Thyroid gland (tissue), 4 donors: Measurements from ENCODE around the gene SDC4. TPM values are rescaled to one million over a fixed set of nuclear protein-coding genes. Genes with fewer than 3 reads are reported as not detected.

Experiments
- DNase-seq, 2 donors: peaks; one replicate each; pipeline ENCODE4 v3.0.0-alpha.2; 2019
- H3K27ac ChIP-seq, 3 donors: fragments of 200-600 bp; sonication (generic); 1 replicate in 2 of 3; 2 replicates in 1 of 3; pipeline ENCODE4 v1.5.1; 2016 to 2019; ENCODE audit warnings: mild to moderate bottlenecking in 1 of 3, moderate library complexity in 1 of 3
- H3K27me3 ChIP-seq: fragments of 200-600 bp; sonication (generic); one replicate; pipeline ENCODE4 v1.5.1; 2019
- H3K36me3 ChIP-seq, 2 donors: fragments of 200-600 bp; sonication (generic); one replicate each; pipeline ENCODE4 v1.5.1; 2016 to 2019
- H3K4me1 ChIP-seq, 2 donors: fragments of 200-600 bp; sonication (generic); one replicate each; pipeline ENCODE4 v1.5.1; 2017 to 2019
- H3K4me3 ChIP-seq, 3 donors: fragments of 200-600 bp; sonication (generic); replicated peaks in 1 of 3; 1 replicate in 2 of 3; 2 replicates in 1 of 3; pipeline ENCODE4 v1.5.1; 2016; ENCODE audit warnings: mild to moderate bottlenecking in 1 of 3
- H3K9me3 ChIP-seq: fragments of 200-600 bp; sonication (generic); one replicate; pipeline ENCODE4 v1.5.1; 2017
- CTCF ChIP-seq, 6 experiments: fragments of 200-600 bp in 3 of 6; fragments of 450-650 bp in 3 of 6; sonication (generic) in 3 of 6; IDR thresholded peaks; one replicate each; pipeline ENCODE4 v1.5.1; 2016 to 2019; ENCODE audit warnings: antibody characterized with exemption in 6 of 6, mild to moderate bottlenecking in 2 of 6, inconsistent platforms in 1 of 6, moderate library complexity in 1 of 6
- POLR2A ChIP-seq, 2 donors: fragments of 450-650 bp; IDR thresholded peaks; one replicate each; pipeline ENCODE4 v1.6.1; 2017; ENCODE audit warnings: antibody characterized with exemption in 2 of 2, mild to moderate bottlenecking in 2 of 2, moderate library complexity in 1 of 2
- WGBS, 2 donors: methylation state at CpG; one replicate each; pipeline ENCODE4 v1.1.5; 2017; 5-methylcytosine and 5-hydroxymethylcytosine counted together
- intact Hi-C: fragments of 100-400 bp; cut with DNase I; formaldehyde crosslinking; loops from one replicate; pipeline ENCODE4 v1.15.1; 2023
- total RNA-seq, 4 donors: library from RNA; depleted of rRNA; stranded (reverse); fragments of >200 nt; gene quantifications; one replicate each; pipeline ENCODE4 v1.2.3, GENCODE V29; 2016

Gene SDC4
- total RNA-seq, 4 donors from 2014 or later = 35.5 to 101 (median 63.3) TPM

DNA sequence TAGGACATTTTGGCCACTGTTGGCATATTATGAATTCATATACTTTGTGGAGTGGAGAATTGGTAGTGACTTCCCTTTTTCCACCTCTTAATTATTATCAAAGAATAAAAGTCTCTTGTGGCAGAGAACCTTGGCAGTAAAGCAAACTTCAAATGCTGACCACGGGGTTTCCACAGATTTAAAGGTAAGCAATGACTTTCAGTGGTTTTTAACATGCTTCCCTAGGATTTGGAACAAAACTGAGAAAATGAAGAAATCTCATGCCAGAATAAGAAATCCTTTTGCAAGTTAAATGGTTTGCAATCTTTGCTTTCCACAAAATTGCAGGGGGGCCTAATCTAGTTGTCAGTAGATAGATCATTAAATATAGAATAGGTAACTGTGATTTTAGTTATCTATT lies 2.0 kb upstream of the SDC4 start:
- Histone ChIP-seq H3K27me3 (no peaks in the 10 kb centered on the region), H3K4me3 (no peak overlapping the region), H3K4me1 (peaks cover 21 to 32% of the 10 kb centered on the region in 2 donors), H3K9me3 (no peaks in the 10 kb centered on the region), H3K27ac (no peak overlapping the region), H3K36me3 (no peaks in the 10 kb centered on the region)
- no peak for DNase-seq
- TF ChIP-seq CTCF (IDR thresholded peaks at IDR 0.05) (no peak), POLR2A (IDR thresholded peaks at IDR 0.05) (no peak)
- intact Hi-C loops = no loop called here
- WGBS, 2 donors = 35 to 62% methylated on average over 1 of the region's 1 CpG

DNA sequence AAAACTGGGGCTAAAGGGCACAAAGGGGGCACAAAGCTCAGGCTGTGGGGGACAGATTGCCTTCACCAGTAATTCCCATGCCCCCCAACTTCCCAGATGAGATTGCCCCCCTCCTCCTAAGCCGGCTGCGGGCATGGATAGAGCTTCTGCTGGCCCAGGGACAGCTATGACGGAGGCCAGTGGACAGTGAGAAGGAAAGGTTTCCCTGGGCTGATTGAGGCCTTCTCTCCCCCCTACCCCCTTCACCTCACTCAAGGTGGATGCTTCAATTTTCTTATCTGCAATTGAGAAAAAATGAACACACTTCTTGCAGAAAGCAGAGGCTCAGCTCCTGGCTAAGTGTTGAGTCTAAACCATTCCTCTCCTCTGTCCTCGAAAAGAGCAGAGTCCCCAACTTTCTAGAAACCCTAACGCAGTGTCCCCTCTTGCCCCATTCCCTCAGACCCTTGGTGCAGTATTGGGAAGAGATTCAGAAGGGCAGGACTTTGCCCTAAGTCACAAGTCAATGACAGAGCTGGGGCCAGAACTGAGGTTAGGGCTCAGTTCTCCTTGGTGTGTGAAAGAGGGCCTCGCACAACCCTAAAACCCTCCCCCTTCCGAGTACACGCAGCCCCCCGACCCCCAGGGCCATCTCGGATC lies 808 bp downstream of the SDC4 start:
- H3K4me3 ChIP-seq = peak overlapping the region; percentile 52 to 68 (median 58)
- no peaks in the 10 kb centered on the region for H3K9me3 ChIP-seq
- peak in 1 of 2 donors; percentile 43 for DNase-seq
- no peak for TF ChIP-seq CTCF (IDR thresholded peaks at IDR 0.05)
- no peak for TF ChIP-seq POLR2A (IDR thresholded peaks at IDR 0.05)
- H3K36me3 ChIP-seq = no peaks in the 10 kb centered on the region
- peaks cover 49 to 56% of the 10 kb centered on the region in 2 donors for H3K4me1 ChIP-seq
- 19 to 31% methylated on average over 4 to 9 of the region's 10 CpGs for WGBS, 2 donors
- intact Hi-C loops = no loop called here
- peak overlapping the region; percentile 93 to 98 (median 97) for H3K27ac ChIP-seq
- no peaks in the 10 kb centered on the region for H3K27me3 ChIP-seq

- H3K36me3 ChIP-seq = no peaks in the 10 kb centered on the region
- no peaks in the 10 kb centered on the region for H3K9me3 ChIP-seq
- peaks cover 51 to 60% of the 10 kb centered on the region in 2 donors for H3K4me1 ChIP-seq
- 75 to 79% methylated on average over 5 of the region's 5 CpGs for WGBS, 2 donors
- H3K4me3 ChIP-seq = peak overlapping the region in 2 of 3 donors; percentile 0 to 68
- no peaks in the 10 kb centered on the region for H3K27me3 ChIP-seq
- intact Hi-C loops = no loop called here
- H3K27ac ChIP-seq = peak overlapping the region; percentile 93 to 98 (median 97)
- no peak for DNase-seq
- TF ChIP-seq POLR2A (IDR thresholded peaks at IDR 0.05) (no peak), CTCF (IDR thresholded peaks at IDR 0.05) (no peak)
Measured at GRCh38 chr20:45346851-45347250, 1.4 kb downstream of the SDC4 start.

- peak; percentile 38 to 39 for DNase-seq
- Histone ChIP-seq H3K9me3 (no peaks in the 10 kb centered on the region), H3K4me3 (peak overlapping the region in 2 of 3 donors; percentile 0 to 68), H3K4me1 (peaks cover 57 to 66% of the 10 kb centered on the region in 2 donors), H3K27ac (peak overlapping the region; percentile 93 to 98 (median 97)), H3K36me3 (no peaks in the 10 kb centered on the region), H3K27me3 (no peaks in the 10 kb centered on the region)
- 52 to 88% methylated on average over 3 of the region's 3 CpGs for WGBS, 2 donors
- TF ChIP-seq POLR2A (IDR thresholded peaks at IDR 0.05) = no peak
- no peak for TF ChIP-seq CTCF (IDR thresholded peaks at IDR 0.05)
- intact Hi-C loops = no loop called here
Measured at GRCh38 chr20:45346291-45346718, 1.9 kb downstream of the SDC4 start.

DNA sequence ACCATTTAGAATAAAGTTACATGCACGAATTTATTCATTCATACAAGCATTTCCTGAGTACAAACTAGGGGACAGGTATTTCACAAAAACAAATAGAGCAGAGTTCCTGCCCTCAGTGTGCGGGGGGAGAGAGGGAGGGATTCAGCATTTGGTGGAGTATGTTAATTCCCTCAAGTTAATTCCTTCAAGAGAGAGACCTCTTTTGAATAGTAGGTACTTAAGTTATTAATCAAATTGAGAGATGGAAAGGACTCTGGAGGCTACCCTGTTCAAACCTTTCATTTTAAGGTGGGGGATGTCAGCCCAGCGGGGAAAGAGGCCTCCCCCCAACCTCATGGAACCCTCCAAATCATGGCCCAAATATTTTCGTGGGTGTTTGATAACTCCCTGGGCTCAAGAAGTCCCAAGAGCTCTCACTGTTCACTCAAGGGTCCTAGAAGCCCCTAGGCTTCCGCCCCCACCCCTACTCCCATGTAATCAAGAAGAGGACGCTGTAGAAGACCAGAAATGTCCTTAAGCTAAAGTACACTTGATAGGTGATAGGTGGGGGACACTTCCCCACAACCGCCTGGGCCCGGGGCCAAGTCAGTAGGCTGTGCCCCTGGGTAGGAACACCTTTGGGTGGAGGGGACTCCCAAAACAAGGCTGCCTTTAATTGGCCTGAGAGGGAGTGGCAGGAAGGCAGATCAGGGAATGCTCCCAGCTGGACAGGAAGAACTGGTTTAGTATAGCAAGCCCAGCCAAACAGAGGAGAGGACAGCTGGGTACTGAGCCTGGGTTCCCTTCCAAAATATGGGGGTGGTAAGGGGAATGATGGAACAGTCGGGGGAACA lies 2.9 kb downstream of the SDC4 start:
- intact Hi-C loops = no loop called here
- Histone ChIP-seq H3K36me3 (no peaks in the 10 kb centered on the region), H3K27ac (peak overlapping the region; percentile 93 to 98 (median 97)), H3K27me3 (no peaks in the 10 kb centered on the region), H3K9me3 (no peaks in the 10 kb centered on the region), H3K4me1 (peaks cover 67 to 76% of the 10 kb centered on the region in 2 donors), H3K4me3 (peak overlapping the region in 1 of 3 donors; percentile 6)
- WGBS, 2 donors = 21 to 30% methylated on average over 9 of the region's 9 CpGs
- TF ChIP-seq POLR2A (IDR thresholded peaks at IDR 0.05) (peak in 1 of 2 donors; percentile 84), CTCF (IDR thresholded peaks at IDR 0.05) (no peak)
- DNase-seq = peak; percentile 86 to 94
